HG03025 (cell line): Measurements from ENCODE around the gene ALPP.
"Not testable (repeated sequence)": the region's sequence is repeated elsewhere in the genome, so short reads cannot be mapped to it uniquely, and the experiment has no call there.

Experiments used
- ATAC-seq: cut with Tn5 transposase; IDR thresholded peaks from one replicate; pipeline ENCODE4 v1.9.1; 2021; ENCODE audit warnings: mild to moderate bottlenecking, moderate library complexity; ENCODE audit not compliant: unreplicated experiment, low FRiP score

Gene ALPP

GRCh38 chr2:232419245-232420072 lies 40.9 kb downstream of the ALPP start:
- no peak for ATAC-seq

GRCh38 chr2:232420073-232420454 lies 41.5 kb downstream of the ALPP start:
- ATAC-seq: no peak

DNA sequence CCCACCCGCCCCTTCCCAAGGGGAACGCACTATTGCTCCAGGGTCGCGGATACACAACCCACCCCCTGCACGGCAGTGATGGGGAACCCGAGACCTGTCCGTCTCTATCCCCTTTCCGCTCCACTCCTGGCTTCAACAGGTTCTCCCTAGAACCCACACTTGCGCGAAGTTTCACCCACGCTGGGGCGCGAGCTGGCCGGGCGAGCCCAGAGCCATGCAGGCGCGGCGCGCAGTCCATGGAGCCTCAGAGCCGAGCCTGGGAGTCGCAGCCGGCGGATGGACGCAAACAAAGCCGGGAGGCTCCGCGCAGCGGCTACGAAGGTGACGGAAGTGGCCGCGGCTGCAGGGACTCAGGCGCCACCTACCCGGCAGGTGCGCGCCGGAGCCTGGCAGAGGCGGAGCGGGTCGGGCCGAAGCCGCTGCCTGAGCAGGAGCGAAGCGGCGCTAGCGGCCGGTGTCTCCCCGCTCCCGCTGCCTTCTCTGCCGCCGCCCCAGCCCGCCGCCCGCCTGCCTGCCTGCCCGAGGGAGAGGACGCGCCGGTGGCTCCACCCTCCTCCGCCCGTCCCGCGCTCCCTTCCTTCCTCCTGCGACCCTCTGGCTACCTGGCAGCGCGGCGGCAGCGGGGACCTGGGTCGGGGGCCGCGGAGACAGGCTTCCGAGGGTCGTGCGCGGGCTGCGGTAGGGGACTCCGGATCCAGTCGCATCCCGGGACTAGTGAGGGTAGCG lies 42.1 kb downstream of the ALPP start:
- ATAC-seq: no peak

- no peak for ATAC-seq
Observed at GRCh38 chr2:232421189-232421785, 42.7 kb downstream of the ALPP start.

GRCh38 chr2:232422051-232422450 lies 43.5 kb downstream of the ALPP start:
- ATAC-seq: no peak

- not testable (repeated sequence) for ATAC-seq
Observed at GRCh38 chr2:232422996-232423395, 44.4 kb downstream of the ALPP start.

DNA sequence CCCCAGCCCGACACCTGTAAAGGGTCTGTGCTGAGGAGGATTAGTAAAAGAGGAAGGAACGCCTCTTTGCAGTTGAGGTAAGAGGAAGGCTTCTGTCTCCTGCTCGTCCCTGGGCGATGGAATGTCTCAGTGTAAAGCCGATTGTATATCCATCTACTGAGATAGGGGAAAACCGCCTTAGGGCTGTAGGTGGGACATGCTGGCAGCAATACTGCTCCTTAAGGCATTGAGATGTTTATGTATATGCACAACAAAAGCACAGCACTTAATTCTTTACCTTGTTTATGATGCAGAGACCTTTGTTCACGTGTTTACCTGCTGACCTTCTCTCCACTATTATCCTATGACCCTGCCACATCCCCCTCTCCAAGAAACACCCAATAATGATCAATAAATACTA lies 44.9 kb downstream of the ALPP start:
- ATAC-seq: not testable (repeated sequence)

DNA sequence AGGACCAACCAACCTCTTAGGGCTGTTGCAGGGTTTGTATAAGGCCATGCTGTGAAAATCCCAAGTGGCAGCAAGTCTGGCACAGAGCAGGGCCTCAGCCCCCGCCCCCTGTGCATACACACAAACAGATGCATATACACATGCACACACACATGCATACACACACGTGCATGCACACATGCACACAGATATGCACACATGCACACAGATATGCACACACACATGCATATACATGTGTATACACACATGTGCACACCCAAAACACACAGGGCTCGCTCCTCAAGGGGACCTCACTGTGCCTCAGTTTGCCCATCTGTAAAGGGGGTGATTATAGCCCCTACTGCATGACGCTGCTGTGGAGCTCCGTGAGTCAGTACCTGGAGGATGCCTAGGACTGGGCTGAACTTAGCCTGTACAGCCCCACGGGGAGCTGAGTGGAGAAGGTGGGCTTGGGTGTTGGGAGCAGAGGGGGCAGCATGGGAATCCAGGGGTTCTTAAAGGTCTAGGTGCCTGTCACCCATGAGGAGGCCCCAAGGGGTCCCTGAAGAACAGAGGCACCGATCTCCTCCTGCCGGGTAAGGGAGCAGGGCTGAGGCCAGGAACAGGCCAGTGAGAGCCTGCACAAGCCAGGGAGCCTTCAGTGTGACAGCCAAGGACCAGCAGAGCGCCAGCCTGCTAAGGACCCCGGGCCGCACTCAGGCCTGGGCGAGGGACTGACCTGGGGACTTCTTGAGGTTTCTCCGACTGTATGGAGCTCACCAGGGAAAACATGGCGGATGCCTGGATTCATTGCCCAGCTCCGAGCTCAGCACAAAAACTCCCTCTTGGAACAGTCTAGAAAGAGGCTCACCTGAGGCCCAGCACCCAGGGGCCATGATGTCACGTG lies 53.4 kb downstream of the ALPP start:
- ATAC-seq: no peak
